Epithelial cell of proximal tubule (primary cell): Measurements from ENCODE around the gene LYST. TPM values are rescaled to one million over a fixed set of nuclear protein-coding genes. Genes with fewer than 3 reads are reported as not detected.
"Not testable (repeated sequence)": the region's sequence is repeated elsewhere in the genome, so short reads cannot be mapped to it uniquely, and the experiment has no call there.

Experiments
- DNase-seq: peaks from one replicate; pipeline ENCODE4 v3.0.0-alpha.2; 2011; ENCODE audit warnings: low read depth
- H3K4me3 ChIP-seq: 2 replicates; pipeline ENCODE4 v1.5.1; 2011; ENCODE audit warnings: low read depth, mild to moderate bottlenecking, low read length
- total RNA-seq: library from RNA; depleted of rRNA; stranded (reverse); fragments of >200 nt; gene quantifications from 2 replicates; pipeline ENCODE4 v1.2.3, GENCODE V29; 2015
- TF ChIP-seq, protein P1 (sequence below): conservative IDR thresholded peaks from 2 replicates; pipeline ENCODE4 v1.5.1; 2012; ENCODE audit warnings: low read depth, mild to moderate bottlenecking, low read length

Gene LYST
- total RNA-seq, 1 donor from 2014 or later = 10.3 TPM

DNA sequence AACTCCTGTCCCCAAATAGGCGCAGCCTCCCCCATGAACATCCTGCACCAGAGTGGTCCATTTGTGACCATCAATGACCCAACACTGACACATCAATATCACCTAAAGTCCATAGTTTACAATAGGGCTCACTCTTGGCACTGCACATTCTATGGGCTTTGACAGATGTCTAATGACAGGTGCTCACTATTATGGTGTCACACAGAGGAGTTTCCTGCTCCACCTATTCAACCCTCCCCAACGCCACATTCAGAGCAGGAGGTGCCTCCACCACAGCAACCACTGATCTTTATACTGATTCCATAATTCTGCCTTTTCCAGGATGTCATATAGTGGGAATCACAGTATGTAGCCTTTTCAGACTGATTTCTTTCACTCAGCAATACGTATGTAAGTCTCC, 241.4 kb downstream of the LYST start:
- no peak overlapping the region for H3K4me3 ChIP-seq
- no peak for DNase-seq
- TF ChIP-seq, protein P1, sequence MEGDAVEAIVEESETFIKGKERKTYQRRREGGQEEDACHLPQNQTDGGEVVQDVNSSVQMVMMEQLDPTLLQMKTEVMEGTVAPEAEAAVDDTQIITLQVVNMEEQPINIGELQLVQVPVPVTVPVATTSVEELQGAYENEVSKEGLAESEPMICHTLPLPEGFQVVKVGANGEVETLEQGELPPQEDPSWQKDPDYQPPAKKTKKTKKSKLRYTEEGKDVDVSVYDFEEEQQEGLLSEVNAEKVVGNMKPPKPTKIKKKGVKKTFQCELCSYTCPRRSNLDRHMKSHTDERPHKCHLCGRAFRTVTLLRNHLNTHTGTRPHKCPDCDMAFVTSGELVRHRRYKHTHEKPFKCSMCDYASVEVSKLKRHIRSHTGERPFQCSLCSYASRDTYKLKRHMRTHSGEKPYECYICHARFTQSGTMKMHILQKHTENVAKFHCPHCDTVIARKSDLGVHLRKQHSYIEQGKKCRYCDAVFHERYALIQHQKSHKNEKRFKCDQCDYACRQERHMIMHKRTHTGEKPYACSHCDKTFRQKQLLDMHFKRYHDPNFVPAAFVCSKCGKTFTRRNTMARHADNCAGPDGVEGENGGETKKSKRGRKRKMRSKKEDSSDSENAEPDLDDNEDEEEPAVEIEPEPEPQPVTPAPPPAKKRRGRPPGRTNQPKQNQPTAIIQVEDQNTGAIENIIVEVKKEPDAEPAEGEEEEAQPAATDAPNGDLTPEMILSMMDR = no peak

DNA sequence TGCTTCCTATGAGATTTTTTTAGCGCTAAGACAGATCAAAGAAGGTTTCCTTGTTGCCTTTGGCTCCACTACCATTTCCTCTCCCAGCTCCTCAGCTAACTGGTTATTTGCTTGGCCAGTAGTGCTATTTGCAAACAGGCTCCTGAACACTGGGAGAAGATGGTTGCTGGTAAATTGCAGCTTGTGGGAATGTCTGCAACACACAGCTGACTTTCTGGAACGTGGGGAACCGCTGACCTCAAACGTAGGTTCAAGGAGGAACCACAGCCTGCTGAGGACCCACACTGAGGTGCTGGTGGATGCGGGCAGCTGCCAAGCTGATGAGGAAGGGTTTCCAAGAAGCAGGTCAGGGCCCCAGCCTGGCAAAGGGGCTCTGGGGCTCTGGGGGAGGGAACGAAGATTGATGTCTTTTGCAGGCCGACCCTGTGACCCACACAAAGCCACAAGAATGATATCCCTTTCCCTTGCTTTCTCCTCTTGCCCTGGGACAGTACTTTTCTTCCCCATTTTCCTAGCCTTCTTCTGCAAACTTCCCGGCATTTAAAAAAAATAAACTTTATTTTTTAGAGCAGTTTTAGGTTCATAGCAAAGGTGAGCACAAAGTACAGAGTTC, 241.9 kb downstream of the LYST start:
- peak; percentile 59 for DNase-seq
- no peak overlapping the region for H3K4me3 ChIP-seq
- TF ChIP-seq, protein P1 = no peak

DNA sequence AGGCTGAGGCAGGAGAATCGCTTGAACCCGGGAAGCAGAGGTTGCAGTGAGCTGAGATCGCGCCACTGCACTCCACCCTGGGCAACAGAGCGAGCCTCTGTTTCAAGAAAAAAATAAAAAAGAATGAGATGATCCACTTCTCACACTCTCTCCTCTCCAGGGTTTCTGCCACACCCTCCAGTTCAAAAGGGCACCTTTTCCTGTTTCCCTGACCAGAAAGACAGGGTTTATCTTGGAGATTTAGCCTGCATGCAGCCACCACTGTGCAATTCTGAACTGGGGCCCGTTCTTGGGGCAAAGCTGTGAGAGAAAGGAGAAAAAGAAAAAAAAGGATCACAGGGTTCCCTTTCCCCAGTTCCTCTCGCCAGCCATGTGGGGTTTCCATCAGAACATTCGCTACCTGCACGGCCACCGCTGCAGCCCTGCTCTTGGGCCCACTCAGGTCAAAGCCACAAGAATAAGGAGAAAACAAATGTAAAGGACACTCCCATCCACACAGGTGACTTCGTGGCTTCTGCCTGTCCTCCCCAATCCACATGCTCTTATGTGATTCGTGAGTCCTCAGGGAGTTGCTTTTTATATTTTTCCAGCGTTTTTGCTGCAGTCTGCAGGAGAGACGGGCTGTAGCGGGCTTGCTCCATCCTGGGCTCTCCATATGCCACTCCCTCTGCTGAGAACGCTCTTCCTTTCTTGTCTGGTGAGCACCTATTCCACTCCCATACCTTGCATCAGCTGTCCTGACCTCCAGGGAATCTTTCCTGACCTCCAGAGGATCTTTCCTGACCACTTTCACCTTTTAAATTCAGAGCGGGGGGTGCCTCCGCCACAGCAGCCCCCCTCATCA, 243.5 kb downstream of the LYST start:
- DNase-seq = no peak
- no peak overlapping the region for H3K4me3 ChIP-seq

DNA sequence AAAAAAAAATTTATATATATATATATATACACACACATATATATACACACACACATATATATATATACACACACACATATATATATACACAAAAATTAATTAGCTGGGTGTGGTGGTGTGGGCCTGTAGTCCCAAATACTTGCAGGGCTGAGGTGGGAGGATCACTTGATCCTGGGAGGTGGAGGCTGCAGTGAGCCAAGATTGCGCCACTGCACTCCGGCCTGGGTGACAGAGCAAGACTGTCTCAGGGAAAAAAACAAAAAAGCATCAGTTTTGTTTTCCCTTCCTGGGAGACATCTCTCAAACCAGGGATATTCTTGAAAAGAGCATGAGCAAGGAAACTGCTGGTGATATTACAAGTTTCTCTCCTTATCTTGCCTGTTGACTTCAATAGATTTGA, 247.6 kb downstream of the LYST start:
- not testable (repeated sequence) for H3K4me3 ChIP-seq, DNase-seq

More for the DNA sequence above, 243.5 kb downstream of the LYST start:
- TF ChIP-seq, protein P1 = no peak

DNA sequence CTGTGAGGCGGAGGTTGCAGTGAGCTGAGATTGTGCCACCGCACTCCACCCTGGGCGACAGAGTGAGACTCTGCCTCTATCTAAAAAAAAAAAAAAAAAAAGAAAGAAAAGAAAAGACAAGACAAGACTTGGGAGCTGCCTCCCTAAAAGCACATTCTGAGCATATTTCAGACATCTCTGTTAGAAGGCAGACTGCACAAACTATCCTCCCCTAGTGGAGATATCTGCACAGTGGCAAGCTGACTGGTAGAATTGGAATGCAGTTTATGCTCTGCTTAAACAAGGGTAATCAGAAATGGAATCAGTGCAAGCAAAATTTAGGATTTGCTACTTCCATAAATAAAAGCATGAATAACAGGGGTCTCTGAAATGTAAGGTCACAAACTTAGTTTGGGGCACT, 248.9 kb downstream of the LYST start:
- TF ChIP-seq, protein P1 = peak; percentile 37
- no peak for DNase-seq
- no peak overlapping the region for H3K4me3 ChIP-seq

DNA sequence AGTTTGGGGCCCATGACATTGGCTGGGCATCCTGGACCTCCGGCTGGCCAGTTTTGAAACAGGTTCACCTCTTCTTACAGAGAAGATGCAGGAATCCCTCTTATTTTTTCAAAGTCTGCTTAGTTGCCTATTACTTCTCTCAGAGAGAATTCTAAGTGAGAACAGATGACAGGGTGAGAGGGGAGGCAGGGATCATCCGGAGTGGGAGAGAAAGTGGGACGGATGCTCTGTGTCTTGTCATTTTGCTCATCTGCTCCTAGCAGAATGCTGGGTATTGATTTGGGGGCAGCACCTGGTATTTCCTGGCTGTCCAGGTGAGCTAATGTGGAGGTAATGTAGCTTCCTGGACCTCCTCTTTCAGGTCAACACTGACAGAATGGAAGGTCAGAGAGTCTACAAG, 249.6 kb downstream of the LYST start:
- TF ChIP-seq, protein P1 = no peak
- DNase-seq = no peak
- no peak overlapping the region for H3K4me3 ChIP-seq

DNA sequence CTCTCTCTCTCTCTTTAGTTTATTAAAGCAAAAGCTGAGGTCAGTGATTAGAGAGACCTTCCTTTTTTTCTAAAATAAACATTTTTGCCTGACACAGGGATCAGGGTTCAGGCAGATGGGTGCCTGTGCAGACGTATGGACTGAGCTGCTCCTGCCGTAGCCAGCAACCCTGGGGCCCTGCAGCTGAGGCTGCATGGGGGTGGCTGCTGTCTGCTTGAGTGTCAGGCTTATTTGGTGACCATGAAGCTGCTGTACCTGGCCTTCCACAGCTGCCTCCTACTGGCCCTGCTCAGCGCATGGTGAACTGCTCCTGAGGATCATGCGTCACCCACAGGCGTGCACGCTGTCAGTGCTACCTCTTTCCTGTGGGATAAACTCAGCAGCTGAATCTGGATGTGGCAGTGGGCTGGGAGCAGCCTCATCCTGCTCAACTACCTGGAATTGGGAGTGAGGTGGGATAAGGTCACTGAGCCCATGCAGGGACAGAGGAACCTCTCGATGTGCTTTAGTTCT, 252.2 kb downstream of the LYST start:
- TF ChIP-seq, protein P1 = no peak
- no peak for DNase-seq
- no peak overlapping the region for H3K4me3 ChIP-seq
